Activated T-cell treated with anti-CD3 and anti-CD28 coated beads, Interleukin-2, amount 50 U/mL, for 4 hours (primary cell): ENCODE results near the gene ADAMTS12. TPM values are rescaled to one million over a fixed set of nuclear protein-coding genes. Genes with fewer than 3 reads are reported as not detected.
"Not testable (repeated sequence)": the region's sequence is repeated elsewhere in the genome, so short reads cannot be mapped to it uniquely, and the experiment has no call there.

Source experiments
- ATAC-seq, 2 donors: fragments of 200-7000 bp; cut with Tn5 transposase; one replicate each; pipeline ENCODE4 v1.10.0; 2021
- DNase-seq: peaks from one replicate; pipeline ENCODE4 v3.0.0-alpha.2; 2020
- H3K27me3 Mint-ChIP-seq: one replicate; pipeline ENCODE4 v1.8.0; 2021; ENCODE audit warnings: low read depth, mixed read lengths
- H3K36me3 Mint-ChIP-seq: one replicate; pipeline ENCODE4 v1.8.0; 2022; ENCODE audit warnings: mixed read lengths; ENCODE audit not compliant: insufficient read depth
- H3K4me1 Mint-ChIP-seq: one replicate; pipeline ENCODE4 v1.8.0; 2021; ENCODE audit warnings: low read depth, mixed read lengths
- H3K4me3 Mint-ChIP-seq: one replicate; pipeline ENCODE4 v1.8.0; 2021; ENCODE audit warnings: mild to moderate bottlenecking, moderate library complexity, mixed read lengths
- H3K9me3 Mint-ChIP-seq: one replicate; pipeline ENCODE4 v1.8.0; 2021; ENCODE audit warnings: mixed read lengths
- total RNA-seq, 3 donors: library from RNA; stranded (reverse); gene quantifications; one replicate each; pipeline ENCODE4 v1.2.1, GENCODE V29; 2021

ADAMTS12 gene
- total RNA-seq, 3 donors from 2014 or later, result 0.03 TPM; not detected in 2

- Mint-ChIP-seq H3K9me3 (no peaks in the 10 kb centered on the region), H3K4me3 (no peak overlapping the region), H3K27me3 (peaks cover 5% of the 10 kb centered on the region), H3K4me1 (no peaks in the 10 kb centered on the region), H3K36me3 (no peaks in the 10 kb centered on the region)
- ATAC-seq (no peak), DNase-seq (no peak)
Measured at GRCh38 chr5:33928283-33928682, 36.5 kb upstream of the ADAMTS12 start.

- no peaks in the 10 kb centered on the region for H3K36me3 Mint-ChIP-seq
- no peaks in the 10 kb centered on the region for H3K9me3 Mint-ChIP-seq
- ATAC-seq, result no peak
- H3K4me1 Mint-ChIP-seq, result no peaks in the 10 kb centered on the region
- no peak overlapping the region for H3K4me3 Mint-ChIP-seq
- DNase-seq, result no peak
- peaks cover 5% of the 10 kb centered on the region for H3K27me3 Mint-ChIP-seq
Measured at GRCh38 chr5:33927685-33928084, 35.9 kb upstream of the ADAMTS12 start.

GRCh38 chr5:33925278-33925677 is 33.5 kb upstream of the ADAMTS12 start:
- H3K27me3 Mint-ChIP-seq, result peaks cover 20% of the 10 kb centered on the region
- ATAC-seq, result no peak
- DNase-seq, result no peak
- H3K9me3 Mint-ChIP-seq, result no peaks in the 10 kb centered on the region
- H3K4me1 Mint-ChIP-seq, result no peaks in the 10 kb centered on the region
- H3K4me3 Mint-ChIP-seq, result no peak overlapping the region
- no peaks in the 10 kb centered on the region for H3K36me3 Mint-ChIP-seq

GRCh38 chr5:33921002-33921401 is 29.2 kb upstream of the ADAMTS12 start:
- DNase-seq (no peak), ATAC-seq (no peak)
- Mint-ChIP-seq H3K36me3 (no peaks in the 10 kb centered on the region), H3K4me3 (no peak overlapping the region), H3K9me3 (peaks cover 33% of the 10 kb centered on the region), H3K4me1 (no peaks in the 10 kb centered on the region), H3K27me3 (peaks cover 19% of the 10 kb centered on the region)

GRCh38 chr5:33914844-33915243 is 23.1 kb upstream of the ADAMTS12 start:
- not testable (repeated sequence) for ATAC-seq, H3K27me3 Mint-ChIP-seq, H3K4me1 Mint-ChIP-seq, H3K36me3 Mint-ChIP-seq, H3K4me3 Mint-ChIP-seq, DNase-seq
- H3K9me3 Mint-ChIP-seq, result peaks cover 43% of the 10 kb centered on the region

- not testable (repeated sequence) for H3K4me1 Mint-ChIP-seq, H3K36me3 Mint-ChIP-seq, H3K4me3 Mint-ChIP-seq, ATAC-seq, DNase-seq, H3K27me3 Mint-ChIP-seq
- peaks cover 35% of the 10 kb centered on the region for H3K9me3 Mint-ChIP-seq
Measured at GRCh38 chr5:33906248-33906647, 14.5 kb upstream of the ADAMTS12 start.

GRCh38 chr5:33905381-33905780 is 13.6 kb upstream of the ADAMTS12 start:
- peaks cover 36% of the 10 kb centered on the region for H3K9me3 Mint-ChIP-seq
- peaks cover 9% of the 10 kb centered on the region for H3K27me3 Mint-ChIP-seq
- H3K4me1 Mint-ChIP-seq, result no peaks in the 10 kb centered on the region
- DNase-seq, result no peak
- no peaks in the 10 kb centered on the region for H3K36me3 Mint-ChIP-seq
- ATAC-seq, result no peak
- no peak overlapping the region for H3K4me3 Mint-ChIP-seq

- no peaks in the 10 kb centered on the region for H3K36me3 Mint-ChIP-seq
- ATAC-seq (no peak), DNase-seq (no peak)
- no peaks in the 10 kb centered on the region for H3K4me1 Mint-ChIP-seq
- H3K27me3 Mint-ChIP-seq, result peaks cover 3% of the 10 kb centered on the region
- no peak overlapping the region for H3K4me3 Mint-ChIP-seq
- peaks cover 31% of the 10 kb centered on the region for H3K9me3 Mint-ChIP-seq
Measured at GRCh38 chr5:33903118-33903517, 11.3 kb upstream of the ADAMTS12 start.

- ATAC-seq (no peak), DNase-seq (no peak)
- Mint-ChIP-seq H3K36me3 (no peaks in the 10 kb centered on the region), H3K9me3 (peaks cover 24% of the 10 kb centered on the region), H3K4me1 (no peaks in the 10 kb centered on the region), H3K4me3 (no peak overlapping the region), H3K27me3 (peaks cover 6% of the 10 kb centered on the region)
Measured at GRCh38 chr5:33901156-33901555, 9.4 kb upstream of the ADAMTS12 start.

- Mint-ChIP-seq H3K4me1 (peaks cover 6% of the 10 kb centered on the region), H3K27me3 (peaks cover 36% of the 10 kb centered on the region), H3K36me3 (no peaks in the 10 kb centered on the region), H3K9me3 (no peaks in the 10 kb centered on the region), H3K4me3 (no peak overlapping the region)
- ATAC-seq (no peak), DNase-seq (no peak)
Measured at GRCh38 chr5:33894566-33894965, 2.8 kb upstream of the ADAMTS12 start.

- Mint-ChIP-seq H3K36me3 (no peaks in the 10 kb centered on the region), H3K9me3 (no peaks in the 10 kb centered on the region), H3K27me3 (peaks cover 46% of the 10 kb centered on the region), H3K4me3 (no peak overlapping the region), H3K4me1 (peaks cover 6% of the 10 kb centered on the region)
- DNase-seq, result no peak
- no peak for ATAC-seq
Measured at GRCh38 chr5:33892620-33893137, 889 bp upstream of the ADAMTS12 start.

GRCh38 chr5:33891446-33891787 is 373 bp downstream of the ADAMTS12 start:
- Mint-ChIP-seq H3K9me3 (no peaks in the 10 kb centered on the region), H3K4me1 (peaks cover 6% of the 10 kb centered on the region), H3K4me3 (no peak overlapping the region), H3K27me3 (peaks cover 47% of the 10 kb centered on the region), H3K36me3 (no peaks in the 10 kb centered on the region)
- DNase-seq, result no peak
- ATAC-seq, result no peak

GRCh38 chr5:33890131-33891032 is 1.4 kb downstream of the ADAMTS12 start:
- no peaks in the 10 kb centered on the region for H3K36me3 Mint-ChIP-seq
- DNase-seq (no peak), ATAC-seq (no peak)
- H3K27me3 Mint-ChIP-seq, result peaks cover 47% of the 10 kb centered on the region
- peaks cover 6% of the 10 kb centered on the region for H3K4me1 Mint-ChIP-seq
- no peaks in the 10 kb centered on the region for H3K9me3 Mint-ChIP-seq
- H3K4me3 Mint-ChIP-seq, result no peak overlapping the region

- H3K4me3 Mint-ChIP-seq, result no peak overlapping the region
- no peaks in the 10 kb centered on the region for H3K36me3 Mint-ChIP-seq
- peaks cover 41% of the 10 kb centered on the region for H3K27me3 Mint-ChIP-seq
- no peaks in the 10 kb centered on the region for H3K9me3 Mint-ChIP-seq
- ATAC-seq (no peak), DNase-seq (no peak)
- H3K4me1 Mint-ChIP-seq, result peaks cover 6% of the 10 kb centered on the region
Measured at GRCh38 chr5:33888587-33888986, 3.2 kb downstream of the ADAMTS12 start.

GRCh38 chr5:33887268-33887667 is 4.5 kb downstream of the ADAMTS12 start:
- H3K4me1 Mint-ChIP-seq, result peaks cover 6% of the 10 kb centered on the region
- H3K36me3 Mint-ChIP-seq, result no peaks in the 10 kb centered on the region
- DNase-seq, result no peak
- ATAC-seq, result no peak
- H3K9me3 Mint-ChIP-seq, result no peaks in the 10 kb centered on the region
- no peak overlapping the region for H3K4me3 Mint-ChIP-seq
- peaks cover 33% of the 10 kb centered on the region for H3K27me3 Mint-ChIP-seq
